WTC11 (cell line): ENCODE data around the gene PHLDB2. TPM values are rescaled to one million over a fixed set of nuclear protein-coding genes. Genes with fewer than 3 reads are reported as not detected.
A peak's percentile ranks its signal among the peaks of the same experiment; 100 is the strongest.

Experiments used
- ATAC-seq: fragments of 200-7000 bp; cut with Tn5 transposase; 2 replicates; pipeline ENCODE4 v1.10.0; 2021; ENCODE audit warnings: mild to moderate bottlenecking, moderate library complexity
- CTCF ChIA-PET: fragments of 300-600 bp; sonication (Branson Sonifier 250); formaldehyde crosslinking; loops from one replicate; lab custom pipeline; 2021; ENCODE audit warnings: antibody characterized with exemption; lab: Charles Lee
- POLR2A ChIA-PET: fragments of 350-600 bp; sonication (Branson Sonifier 250); formaldehyde crosslinking; loops from one replicate; lab custom pipeline; 2021; ENCODE audit warnings: antibody characterized with exemption; lab: Charles Lee
- DNase-seq: peaks from one replicate; pipeline ENCODE4 v3.0.0; 2021; ENCODE audit warnings: low spot score
- H3K27ac Mint-ChIP-seq: 2 replicates; pipeline ENCODE4 v1.8.0; 2021; ENCODE audit warnings: mixed read lengths
- H3K27me3 Mint-ChIP-seq: 2 replicates; pipeline ENCODE4 v1.8.0; 2021; ENCODE audit warnings: low read depth, mild to moderate bottlenecking, moderate library complexity, mixed read lengths
- H3K36me3 Mint-ChIP-seq: 2 replicates; pipeline ENCODE4 v1.8.0; 2021; ENCODE audit warnings: mixed read lengths
- H3K4me1 Mint-ChIP-seq: 2 replicates; pipeline ENCODE4 v1.8.0; 2022; ENCODE audit warnings: mixed read lengths
- H3K4me3 Mint-ChIP-seq: 2 replicates; pipeline ENCODE4 v1.8.0; 2021; ENCODE audit warnings: mild to moderate bottlenecking, moderate library complexity, mixed read lengths
- H3K9me3 Mint-ChIP-seq: 2 replicates; pipeline ENCODE4 v1.8.0; 2021; ENCODE audit warnings: mixed read lengths
- AFF4 ChIP-seq: sonication (generic); formaldehyde crosslinking; IDR thresholded peaks from 2 replicates; pipeline ENCODE4 v1.8.1; 2023; ENCODE audit warnings: mild to moderate bottlenecking, missing genetic modification reagents, borderline replicate concordance
- CREM ChIP-seq: sonication (generic); formaldehyde crosslinking; IDR thresholded peaks from 2 replicates; pipeline ENCODE4 v1.8.1; 2022; ENCODE audit warnings: mild to moderate bottlenecking, missing genetic modification reagents, moderate library complexity
- E2F5 ChIP-seq: sonication (generic); formaldehyde crosslinking; IDR thresholded peaks from 2 replicates; pipeline ENCODE4 v1.8.1; 2022; ENCODE audit warnings: mild to moderate bottlenecking, moderate library complexity, missing genetic modification reagents
- ELF4 ChIP-seq: sonication (generic); formaldehyde crosslinking; IDR thresholded peaks from 2 replicates; pipeline ENCODE4 v1.8.1; 2022; ENCODE audit warnings: low read depth, mild to moderate bottlenecking, moderate library complexity, missing genetic modification reagents
- GTF2I ChIP-seq: fragments of 250-450 bp; sonication (Bioruptor Pico); conservative IDR thresholded peaks from 2 replicates; pipeline ENCODE4 v1.4.0; 2021; ENCODE audit warnings: mild to moderate bottlenecking
- IRF2 ChIP-seq: sonication (generic); formaldehyde crosslinking; IDR thresholded peaks from 2 replicates; pipeline ENCODE4 v1.8.0; 2022; ENCODE audit warnings: low read depth, missing genetic modification reagents, borderline replicate concordance
- JUN ChIP-seq: sonication (generic); formaldehyde crosslinking; IDR thresholded peaks from 2 replicates; pipeline ENCODE4 v1.8.0; 2023; ENCODE audit warnings: mild to moderate bottlenecking, missing genetic modification reagents
- KAT7 ChIP-seq: sonication (generic); formaldehyde crosslinking; IDR thresholded peaks from 2 replicates; pipeline ENCODE4 v1.8.1; 2023; ENCODE audit warnings: missing genetic modification reagents, mild to moderate bottlenecking, borderline replicate concordance
- NFATC4 ChIP-seq: fragments of 250-450 bp; sonication (Bioruptor Pico); IDR thresholded peaks from 2 replicates; pipeline ENCODE4 v1.9.0; 2021; ENCODE audit warnings: mild to moderate bottlenecking
- PRDM15 ChIP-seq: sonication (generic); formaldehyde crosslinking; IDR thresholded peaks from 2 replicates; pipeline ENCODE4 v1.8.0; 2022; ENCODE audit warnings: missing genetic modification reagents
- TCF7 ChIP-seq: sonication (generic); formaldehyde crosslinking; IDR thresholded peaks from 2 replicates; pipeline ENCODE4 v1.8.0; 2022; ENCODE audit warnings: mild to moderate bottlenecking, low read depth, missing genetic modification reagents, moderate library complexity
- USF1 ChIP-seq: sonication (generic); formaldehyde crosslinking; IDR thresholded peaks from 2 replicates; pipeline ENCODE4 v1.8.0; 2022; ENCODE audit warnings: mild to moderate bottlenecking, missing genetic modification reagents
- USF2 ChIP-seq: sonication (generic); formaldehyde crosslinking; IDR thresholded peaks from 2 replicates; pipeline ENCODE4 v1.8.1; 2023; ENCODE audit warnings: mild to moderate bottlenecking, missing genetic modification reagents, moderate library complexity
- ZNF263 ChIP-seq: sonication (generic); formaldehyde crosslinking; IDR thresholded peaks from 2 replicates; pipeline ENCODE4 v1.8.1; 2022; ENCODE audit warnings: low read depth, mild to moderate bottlenecking, moderate library complexity, missing genetic modification reagents
- ZNF396 ChIP-seq: fragments of 250-450 bp; sonication (Bioruptor Pico); IDR thresholded peaks from 2 replicates; pipeline ENCODE4 v1.8.0; 2021; ENCODE audit warnings: mild to moderate bottlenecking, moderate library complexity, borderline replicate concordance
- ZNF425 ChIP-seq: fragments of 250-450 bp; sonication (Bioruptor Pico); conservative IDR thresholded peaks from 2 replicates; pipeline ENCODE4 v1.9.0; 2021; ENCODE audit warnings: mild to moderate bottlenecking
- ZNF671 ChIP-seq: fragments of 250-450 bp; sonication (Bioruptor Pico); IDR thresholded peaks from 2 replicates; pipeline ENCODE4 v1.8.0; 2021; ENCODE audit warnings: mild to moderate bottlenecking
- total RNA-seq: library from RNA; stranded (reverse); gene quantifications from 3 replicates; pipeline ENCODE4 v1.2.3, GENCODE V29; 2021

PHLDB2 gene
- total RNA-seq, 1 experiment from 2014 or later, result 40.3 TPM

- CTCF ChIA-PET, result interaction anchor here (1.1 to 5.0 kb wide), 4 partner anchors 12 to 286 kb away, joined by 3 to 95 read pairs (median 23); no protein-coding TSS in a partner anchor
- Mint-ChIP-seq H3K4me3 (peak overlapping the region; percentile 90; the same call in 1 of the 2 replicates), H3K9me3 (no peaks in the 10 kb centered on the region), H3K4me1 (peaks cover 21% of the 10 kb centered on the region), H3K36me3 (peaks cover 3% of the 10 kb centered on the region; the same call in 1 of the 2 replicates), H3K27me3 (peaks cover 69% of the 10 kb centered on the region), H3K27ac (no peak overlapping the region)
- peak; percentile 13 for ATAC-seq
- DNase-seq, result no peak
- TF ChIP-seq ELF4 (no peak), PRDM15 (no peak), GTF2I (CRISPR knock-in tag) (no peak)
- POLR2A ChIA-PET, result interaction anchor here (0.5 kb wide), 1 partner anchor 16 kb away, joined by 5 read pairs; no protein-coding TSS in a partner anchor
Observed at GRCh38 chr3:112000966-112001365, 141.9 kb downstream of the PHLDB2 start.

GRCh38 chr3:112001526-112001925 lies 142.5 kb downstream of the PHLDB2 start:
- Mint-ChIP-seq H3K36me3 (peaks cover 3% of the 10 kb centered on the region; the same call in 1 of the 2 replicates), H3K27me3 (peaks cover 66% of the 10 kb centered on the region), H3K9me3 (no peaks in the 10 kb centered on the region), H3K27ac (no peak overlapping the region), H3K4me1 (peaks cover 21% of the 10 kb centered on the region), H3K4me3 (no peak overlapping the region)
- ChIA-PET CTCF (interaction anchor here (1.1 to 5.0 kb wide), 4 partner anchors 12 to 286 kb away, joined by 3 to 95 read pairs (median 23); no protein-coding TSS in a partner anchor), POLR2A (interaction anchor here (0.5 kb wide), 1 partner anchor 16 kb away, joined by 5 read pairs; no protein-coding TSS in a partner anchor)
- ATAC-seq (no peak), DNase-seq (no peak)
- TF ChIP-seq USF1 (CRISPR knock-in tag), result no peak
- no peak for TF ChIP-seq E2F5 (CRISPR knock-in tag)
- no peak for TF ChIP-seq KAT7 (CRISPR knock-in tag)
- TF ChIP-seq ZNF396 (CRISPR knock-in tag), result no peak
- no peak for TF ChIP-seq CREM
- TF ChIP-seq USF2, result no peak
- TF ChIP-seq PRDM15, result no peak
- TF ChIP-seq IRF2 (CRISPR knock-in tag), result no peak
- TF ChIP-seq GTF2I (CRISPR knock-in tag), result no peak
- TF ChIP-seq ZNF671 (CRISPR knock-in tag), result no peak
- no peak for TF ChIP-seq ZNF263 (CRISPR knock-in tag)
- no peak for TF ChIP-seq TCF7 (CRISPR knock-in tag)
- TF ChIP-seq NFATC4, result no peak
- no peak for TF ChIP-seq ZNF425
- TF ChIP-seq AFF4 (CRISPR knock-in tag), result no peak
- TF ChIP-seq JUN, result no peak
